GM19468 (cell line): ENCODE results near the gene FREM3.
"Not testable (repeated sequence)": the region's sequence is repeated elsewhere in the genome, so short reads cannot be mapped to it uniquely, and the experiment has no call there.

Experiments
- ATAC-seq: cut with Tn5 transposase; IDR thresholded peaks from one replicate; pipeline ENCODE4 v1.9.1; 2021; ENCODE audit warnings: mild to moderate bottlenecking, moderate library complexity, moderate number of reproducible peaks; ENCODE audit not compliant: unreplicated experiment; ENCODE audit errors: extremely low read depth

FREM3 gene

DNA sequence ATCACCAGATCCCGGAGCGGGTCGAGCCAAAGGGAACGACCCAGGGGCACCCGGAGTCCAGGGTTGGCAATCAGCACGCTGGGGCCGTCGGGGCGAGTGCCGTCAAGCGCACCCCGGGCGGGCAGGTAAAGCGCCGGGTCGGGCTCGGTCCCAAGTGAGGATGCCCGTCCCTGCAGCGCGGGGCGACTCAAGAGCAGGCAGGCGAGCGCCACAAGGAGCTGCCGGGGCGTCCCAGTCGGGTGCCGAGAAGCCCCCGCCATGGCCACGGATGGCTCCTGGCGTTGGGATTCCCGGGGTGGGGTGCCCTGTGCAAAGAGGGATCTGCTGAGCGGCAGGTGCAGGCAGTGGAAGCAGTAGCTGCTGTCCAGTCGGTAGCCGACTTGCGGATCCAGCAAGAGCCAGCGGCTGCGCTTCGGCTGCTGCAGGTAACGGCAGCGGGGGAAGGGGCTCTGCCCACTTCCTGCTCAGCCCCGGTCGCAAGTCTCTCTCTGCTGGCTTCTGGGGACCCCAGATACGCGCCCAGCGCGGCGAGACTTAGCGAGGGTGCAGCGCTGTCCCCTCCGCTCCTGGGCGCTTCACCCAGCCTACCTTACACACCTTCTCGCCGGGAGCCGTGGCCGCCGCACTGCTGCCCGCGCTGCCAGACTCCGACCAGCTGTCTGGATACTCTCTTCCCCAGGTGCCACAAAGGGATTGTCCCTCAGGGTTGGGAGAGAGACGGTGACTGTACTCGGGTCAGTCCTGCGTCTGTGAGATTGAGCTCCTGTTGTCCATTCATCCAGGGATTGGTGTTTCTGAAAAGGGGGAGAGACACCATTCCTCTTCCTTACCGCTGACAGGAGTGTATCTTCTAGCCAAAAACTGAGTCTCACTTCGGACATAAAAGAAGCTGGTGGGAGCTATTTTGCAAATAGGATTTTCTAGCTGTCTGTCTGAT lies at the start of gene FREM3:
TSS of gene FREM3 (minus strand) at position 260 of the 937 bp plus-strand sequence. CDS start at position 260, 0 bp downstream.
- ATAC-seq: no peak

DNA sequence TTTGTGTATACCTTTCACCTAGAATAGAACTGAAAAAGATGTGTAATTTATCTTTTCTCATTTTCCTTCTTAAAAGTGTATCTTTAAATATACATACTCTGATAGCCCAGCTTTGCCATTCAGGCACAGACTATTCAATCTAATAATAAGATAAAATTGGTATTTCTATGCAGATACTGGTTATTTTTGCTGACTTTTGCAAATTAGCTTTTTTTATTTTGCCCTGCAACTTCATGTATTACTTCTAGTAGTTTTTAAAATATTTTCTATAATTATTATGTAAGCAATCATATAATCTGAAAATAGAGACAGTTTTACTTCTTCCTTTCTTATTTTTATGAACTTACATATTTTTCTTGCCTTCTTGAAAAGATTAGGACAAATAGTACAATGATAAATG lies 45.4 kb upstream of the FREM3 start:
- ATAC-seq: no peak

GRCh38 chr4:143743591-143743990 lies 43.1 kb upstream of the FREM3 start:
- no peak for ATAC-seq

- ATAC-seq: no peak
Measured at GRCh38 chr4:143742834-143743233, 42.4 kb upstream of the FREM3 start.

DNA sequence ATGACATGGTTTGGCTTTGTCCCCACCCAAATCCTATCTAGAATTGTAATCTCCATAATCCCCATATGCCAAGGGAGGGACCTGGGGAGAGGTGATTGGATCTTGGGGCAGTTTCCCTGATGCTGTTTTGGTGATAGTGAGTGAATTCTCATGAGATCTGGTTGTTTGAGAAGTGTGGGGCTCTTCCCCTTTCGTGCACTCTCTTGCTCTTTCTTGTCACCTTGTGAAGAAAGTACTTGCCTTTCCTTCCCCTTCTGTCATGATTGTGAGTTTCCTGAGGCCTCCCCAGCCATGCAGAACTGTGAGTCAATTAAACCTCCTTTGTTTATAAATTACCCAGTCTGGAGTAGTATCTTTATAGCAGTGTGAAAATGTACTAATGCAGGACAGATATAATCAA lies 36.4 kb upstream of the FREM3 start:
- ATAC-seq: no peak

- not testable (repeated sequence) for ATAC-seq
Measured at GRCh38 chr4:143736061-143736460, 35.6 kb upstream of the FREM3 start.

- no peak for ATAC-seq
Measured at GRCh38 chr4:143728166-143728565, 27.7 kb upstream of the FREM3 start.

DNA sequence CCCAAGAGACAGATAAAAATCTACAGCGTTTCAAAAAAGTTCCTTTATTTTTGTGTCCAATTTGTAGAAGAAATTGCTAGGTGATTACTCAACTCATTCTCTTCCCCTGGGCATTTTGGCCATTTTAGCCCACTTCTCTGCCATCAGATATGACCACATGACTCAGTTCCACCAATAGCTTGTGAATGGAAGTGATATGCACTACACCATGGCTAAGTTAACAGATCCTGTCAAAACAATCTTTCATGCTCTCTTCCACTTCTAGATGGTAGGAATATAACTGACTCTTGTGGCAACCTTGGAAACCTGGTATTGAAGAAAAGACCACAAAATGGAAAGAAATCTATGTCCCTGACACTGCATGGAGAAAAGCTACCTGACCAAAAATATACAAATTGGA lies 26.2 kb upstream of the FREM3 start:
- no peak for ATAC-seq

DNA sequence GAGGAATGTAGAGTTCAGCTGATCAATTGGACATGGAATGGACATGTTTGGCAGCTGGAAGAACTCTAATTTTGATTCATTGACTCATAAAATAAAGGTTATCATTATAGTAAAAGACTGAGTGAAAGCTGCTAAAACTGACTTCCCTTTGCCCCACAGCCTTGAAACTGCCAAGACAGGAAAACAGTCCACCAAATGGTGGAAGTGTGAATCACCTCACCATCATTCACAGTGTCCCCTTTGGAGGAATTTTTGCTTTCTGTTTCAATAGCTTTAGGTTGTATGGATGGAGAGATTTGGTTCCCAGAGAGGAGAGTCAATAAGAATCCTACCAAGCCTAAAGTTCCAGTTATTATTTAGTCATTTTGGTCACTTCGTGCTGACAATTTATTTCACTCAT lies 20.8 kb upstream of the FREM3 start:
- ATAC-seq: no peak

DNA sequence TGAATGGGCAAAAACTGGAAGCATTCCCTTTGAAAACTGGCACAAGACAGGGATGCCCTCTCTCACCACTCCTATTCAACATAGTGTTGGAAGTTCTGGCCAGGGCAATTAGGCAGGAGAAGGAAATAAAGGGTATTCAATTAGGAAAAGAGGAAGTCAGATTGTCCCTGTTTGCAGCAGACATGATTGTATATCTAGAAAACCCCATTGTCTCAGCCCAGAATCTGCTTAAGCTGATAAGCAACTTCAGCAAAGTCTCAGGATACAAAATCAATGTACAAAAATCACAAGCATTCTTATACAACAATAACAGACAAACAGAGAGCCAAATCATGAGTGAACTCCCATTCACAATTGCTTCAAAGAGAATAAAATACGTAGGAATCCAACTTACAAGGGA lies 18.3 kb upstream of the FREM3 start:
- not testable (repeated sequence) for ATAC-seq

GRCh38 chr4:143713955-143714625 lies 13.6 kb upstream of the FREM3 start:
- no peak for ATAC-seq

DNA sequence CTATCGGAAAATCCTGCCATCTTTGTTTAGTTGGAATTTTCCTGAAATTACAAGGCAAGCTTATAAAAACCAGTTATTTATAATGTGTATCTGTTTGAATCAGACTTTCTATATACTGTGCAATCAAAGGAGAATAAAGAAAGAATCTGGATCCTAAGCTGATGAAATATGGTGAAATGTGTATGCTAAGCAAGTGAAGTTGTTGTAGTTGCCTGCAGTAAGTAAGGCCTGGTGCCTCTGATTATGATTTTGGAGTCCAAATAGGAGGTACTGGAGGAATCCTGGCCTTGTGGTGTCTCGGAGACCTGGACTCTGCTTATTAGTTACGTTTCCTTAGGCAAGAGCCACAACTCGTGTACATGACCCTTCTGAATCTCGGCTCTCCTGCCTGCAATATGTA lies 13.1 kb upstream of the FREM3 start:
- no peak for ATAC-seq

GRCh38 chr4:143712155-143712550 lies 11.7 kb upstream of the FREM3 start:
- ATAC-seq: no peak

DNA sequence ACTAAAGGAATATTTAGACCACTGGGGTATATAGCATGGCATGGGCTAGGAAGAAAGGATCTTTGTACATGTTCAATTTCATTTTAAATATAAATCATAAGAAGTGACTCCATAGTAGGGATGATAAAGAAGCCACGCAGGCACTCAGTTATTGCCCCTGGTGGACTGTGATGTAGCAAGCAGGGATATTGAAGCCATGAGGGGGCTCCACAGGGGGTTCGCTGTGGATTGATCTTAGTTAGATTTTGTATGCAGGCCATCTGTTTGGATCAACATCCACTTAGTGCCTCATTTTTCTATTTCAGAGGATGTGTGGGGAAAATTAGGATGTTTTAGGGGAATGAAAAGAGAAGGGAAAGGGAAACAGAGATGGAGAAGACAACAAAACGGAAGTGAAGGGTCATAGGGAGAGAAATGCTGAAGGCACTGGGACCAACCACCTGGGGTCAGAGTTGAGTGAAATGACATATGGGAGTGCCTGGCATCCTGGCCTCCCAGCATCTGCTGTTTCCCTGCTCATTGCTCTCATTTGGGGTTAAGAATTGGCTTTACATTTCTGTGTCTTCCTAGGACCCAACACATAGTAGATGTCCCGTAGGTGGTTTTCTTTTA lies 11.2 kb upstream of the FREM3 start:
- no peak for ATAC-seq

- no peak for ATAC-seq
Measured at GRCh38 chr4:143701365-143701764, 890 bp upstream of the FREM3 start.

GRCh38 chr4:143700046-143700415 lies 444 bp downstream of the FREM3 start:
- ATAC-seq: no peak

DNA sequence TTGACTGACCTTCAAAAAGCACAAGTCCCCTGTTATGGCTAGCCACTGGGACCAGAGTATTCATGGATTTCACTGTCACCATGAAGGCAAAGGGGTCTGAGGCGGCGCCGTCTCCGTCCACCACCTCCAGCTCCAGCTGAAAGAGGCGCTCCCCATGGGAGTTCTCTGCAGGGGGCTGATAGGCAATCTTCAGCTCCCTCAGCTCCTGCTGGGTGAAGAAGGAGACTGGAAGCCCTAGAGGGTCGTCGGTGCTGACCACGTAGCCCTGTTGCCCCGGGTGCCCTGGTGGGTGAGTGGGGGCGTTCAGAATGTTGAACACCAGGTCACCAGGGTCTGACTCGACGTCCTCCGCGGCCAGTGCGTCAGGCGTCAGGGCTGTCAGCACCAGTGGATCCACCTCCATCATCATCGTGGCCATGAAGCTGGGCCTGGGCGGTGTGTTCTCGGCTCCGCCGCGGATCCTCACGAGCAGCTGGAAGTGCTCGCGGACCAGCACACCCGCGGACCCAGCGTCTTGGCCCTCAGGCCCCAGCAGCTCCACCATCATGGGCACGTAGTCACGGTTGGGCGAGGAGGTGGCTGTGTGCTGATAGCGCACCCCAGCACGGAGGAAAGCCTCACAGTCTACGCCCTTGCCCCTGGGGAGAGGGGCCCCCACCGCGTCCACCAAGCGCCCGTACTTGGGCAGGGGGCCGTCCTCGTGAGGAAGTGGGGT lies 987 bp downstream of the FREM3 start:
- no peak for ATAC-seq

- ATAC-seq: no peak
Measured at GRCh38 chr4:143693856-143694255, 6.6 kb downstream of the FREM3 start.

GRCh38 chr4:143692241-143692640 lies 8.2 kb downstream of the FREM3 start:
- ATAC-seq: no peak

- ATAC-seq: no peak
Measured at GRCh38 chr4:143679434-143679833, 21.0 kb downstream of the FREM3 start.
